CD4-positive, alpha-beta T cell treated with Interferon gamma for 1 hour (primary cell): ENCODE data around the gene DGKB.

ENCODE experiments used
- DNase-seq: peaks from one replicate; pipeline ENCODE4 v3.0.0-alpha.2; 2020

DGKB gene

GRCh38 chr7:14817829-14818614 lies 84.5 kb downstream of the DGKB start:
- no peak for DNase-seq

GRCh38 chr7:14807507-14807906 lies 95.0 kb downstream of the DGKB start:
- DNase-seq, result no peak

- DNase-seq, result no peak
These were observed 95.7 kb downstream of the DGKB start for GRCh38 chr7:14806891-14807290.

GRCh38 chr7:14805105-14805719 lies 97.3 kb downstream of the DGKB start:
- DNase-seq, result no peak

GRCh38 chr7:14800664-14801063 lies 101.9 kb downstream of the DGKB start:
- DNase-seq, result no peak

GRCh38 chr7:14793151-14793550 lies 109.4 kb downstream of the DGKB start:
- DNase-seq, result no peak

GRCh38 chr7:14787551-14787950 lies 115.0 kb downstream of the DGKB start:
- no peak for DNase-seq

- DNase-seq, result no peak
These were observed 116.1 kb downstream of the DGKB start for GRCh38 chr7:14786314-14786895.

- DNase-seq, result no peak
These were observed 124.7 kb downstream of the DGKB start for GRCh38 chr7:14777806-14778205.

- DNase-seq, result no peak
These were observed 126.3 kb downstream of the DGKB start for GRCh38 chr7:14776266-14776665.

- no peak for DNase-seq
These were observed 128.8 kb downstream of the DGKB start for GRCh38 chr7:14773729-14774271.

GRCh38 chr7:14770614-14771013 lies 131.9 kb downstream of the DGKB start:
- DNase-seq, result no peak

GRCh38 chr7:14769261-14769660 lies 133.3 kb downstream of the DGKB start:
- DNase-seq, result no peak

- no peak for DNase-seq
These were observed 134.7 kb downstream of the DGKB start for GRCh38 chr7:14767716-14768425.

GRCh38 chr7:14766747-14767146 lies 135.8 kb downstream of the DGKB start:
- no peak for DNase-seq

- no peak for DNase-seq
These were observed 136.8 kb downstream of the DGKB start for GRCh38 chr7:14765731-14766130.

- DNase-seq, result no peak
These were observed 140.0 kb downstream of the DGKB start for GRCh38 chr7:14762561-14762960.

- DNase-seq, result no peak
These were observed 140.8 kb downstream of the DGKB start for GRCh38 chr7:14761510-14762296.

GRCh38 chr7:14760730-14761478 lies 141.6 kb downstream of the DGKB start:
- no peak for DNase-seq

- no peak for DNase-seq
These were observed 142.8 kb downstream of the DGKB start for GRCh38 chr7:14759785-14760184.

- DNase-seq, result no peak
These were observed 147.9 kb downstream of the DGKB start for GRCh38 chr7:14754631-14755030.

- no peak for DNase-seq
These were observed 150.2 kb downstream of the DGKB start for GRCh38 chr7:14752301-14752700.
